HL-60/S4 (cell line): ENCODE data around the gene MRPL36.

ENCODE experiments used
- in situ Hi-C: fragments of 300-500 bp; cut with MboI; formaldehyde crosslinking; loops from 2 replicates; pipeline ENCODE4 v1.14.3; 2022; ENCODE audit warnings: low sequenced_read_pairs

Gene MRPL36

DNA sequence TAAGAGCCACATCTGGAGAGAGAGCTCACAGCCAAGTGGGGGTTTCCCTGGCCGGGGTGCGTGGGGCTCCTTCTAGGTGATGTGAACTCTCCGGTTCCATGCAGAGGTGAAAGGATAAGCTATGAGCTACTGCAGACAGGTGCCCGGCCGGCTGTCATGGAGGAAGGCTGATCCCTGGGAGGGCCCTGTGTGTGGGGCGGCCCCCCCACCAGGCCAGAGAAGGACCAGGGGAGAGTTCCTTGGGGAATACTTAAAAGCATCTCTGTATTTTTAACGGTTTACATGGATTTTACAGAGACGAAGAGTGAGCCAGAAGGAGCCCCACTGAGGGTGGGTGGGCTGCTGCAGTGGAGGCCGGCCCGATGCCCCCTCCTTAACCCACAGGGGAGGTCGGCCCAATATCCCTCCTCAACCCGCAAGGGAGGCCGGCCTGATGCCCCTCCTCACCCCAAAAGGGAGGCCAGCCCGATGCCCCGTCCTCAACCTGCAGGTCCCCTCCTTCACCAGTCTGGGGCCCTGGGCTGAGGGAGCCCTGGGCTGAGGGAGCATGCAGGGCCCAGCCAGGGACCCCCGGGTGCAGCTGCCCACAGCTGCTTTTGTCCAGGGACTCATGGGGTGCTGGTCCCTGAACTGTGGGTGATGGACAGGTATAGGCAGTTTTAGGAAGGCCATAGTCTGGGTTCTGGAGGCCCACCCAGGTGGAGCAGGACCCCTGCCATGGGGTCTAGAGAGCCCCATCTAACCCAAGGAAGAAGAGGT is 31.9 kb downstream of the MRPL36 start:
- in situ Hi-C loops: loop anchor here (25.0 kb wide), 1 partner anchor 245 kb away; no protein-coding TSS in a partner anchor

DNA sequence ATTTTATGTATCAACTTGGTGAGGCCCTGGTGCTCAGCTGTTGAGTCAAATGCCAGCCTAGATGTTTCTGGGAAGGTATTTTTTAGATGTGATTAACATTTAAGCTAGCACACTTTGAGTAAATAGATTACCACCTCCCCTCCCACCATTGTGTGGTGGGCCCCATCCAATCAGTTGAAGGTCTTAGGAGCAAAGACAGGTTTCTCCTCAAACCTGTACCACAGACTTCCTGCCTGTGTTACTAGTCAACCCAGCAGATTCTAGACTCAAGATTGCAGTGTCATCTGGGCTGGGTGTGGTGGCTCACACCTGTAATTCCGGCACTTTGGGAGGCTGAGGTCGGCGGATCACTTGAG is 33.8 kb downstream of the MRPL36 start:
- in situ Hi-C loops: loop anchor here (25.0 kb wide), 1 partner anchor 246 kb away; no protein-coding TSS in a partner anchor

DNA sequence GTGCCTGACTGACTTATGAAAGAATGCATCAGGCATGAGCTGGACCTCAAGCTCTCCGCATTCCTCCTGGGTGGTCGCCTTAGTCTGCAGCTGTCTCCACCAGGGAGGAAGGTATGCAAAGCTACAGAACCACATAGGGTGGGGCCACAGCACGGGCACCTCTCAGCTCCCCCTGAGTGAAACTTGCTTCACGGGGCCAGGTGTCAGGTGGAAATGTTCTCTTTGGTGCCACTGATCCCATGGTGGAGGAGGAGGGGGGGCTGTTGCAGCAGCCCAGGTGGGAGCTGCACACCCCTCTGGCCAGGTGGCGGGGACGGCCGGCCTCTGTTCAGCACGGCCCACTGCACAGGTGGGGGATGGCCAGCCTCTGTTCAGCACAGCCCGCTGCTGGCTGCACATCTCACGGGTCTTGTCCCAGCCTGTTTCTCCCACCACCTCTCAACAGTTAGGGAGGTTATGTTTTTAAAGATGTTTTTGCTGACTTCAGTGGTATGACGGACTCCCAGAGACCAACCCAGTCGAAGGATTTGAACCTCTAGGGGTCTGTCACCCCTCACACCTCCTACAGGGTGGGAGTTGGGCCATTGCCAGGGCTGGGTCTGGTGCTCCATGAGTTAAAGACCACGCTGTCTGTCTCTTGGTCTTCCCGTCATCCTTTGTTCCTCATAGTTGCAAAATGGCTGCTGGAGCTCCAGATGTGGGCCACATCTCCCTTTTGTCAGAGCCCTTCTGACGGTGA is 34.3 kb downstream of the MRPL36 start:
- in situ Hi-C loops: loop anchor here (25.0 kb wide), 1 partner anchor 247 kb away; no protein-coding TSS in a partner anchor

DNA sequence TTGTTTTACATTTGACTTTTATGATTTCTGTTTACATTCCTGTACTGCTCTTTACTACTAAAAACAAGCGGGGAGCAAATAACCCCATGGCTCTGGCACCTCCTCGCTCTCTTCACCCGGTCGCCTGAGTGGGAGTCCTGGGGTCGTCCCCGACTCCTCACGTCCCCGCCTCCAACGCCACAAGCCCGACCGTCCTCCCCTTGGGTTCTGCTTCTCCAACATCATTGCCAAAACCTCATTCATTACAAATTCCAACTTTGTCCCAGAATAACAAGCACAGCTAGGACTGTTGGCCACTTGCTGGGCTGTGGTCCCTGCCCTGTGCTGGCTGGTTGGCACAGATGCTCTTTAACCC is 35.1 kb downstream of the MRPL36 start:
- in situ Hi-C loops: loop anchor here (25.0 kb wide), 1 partner anchor 248 kb away; no protein-coding TSS in a partner anchor

DNA sequence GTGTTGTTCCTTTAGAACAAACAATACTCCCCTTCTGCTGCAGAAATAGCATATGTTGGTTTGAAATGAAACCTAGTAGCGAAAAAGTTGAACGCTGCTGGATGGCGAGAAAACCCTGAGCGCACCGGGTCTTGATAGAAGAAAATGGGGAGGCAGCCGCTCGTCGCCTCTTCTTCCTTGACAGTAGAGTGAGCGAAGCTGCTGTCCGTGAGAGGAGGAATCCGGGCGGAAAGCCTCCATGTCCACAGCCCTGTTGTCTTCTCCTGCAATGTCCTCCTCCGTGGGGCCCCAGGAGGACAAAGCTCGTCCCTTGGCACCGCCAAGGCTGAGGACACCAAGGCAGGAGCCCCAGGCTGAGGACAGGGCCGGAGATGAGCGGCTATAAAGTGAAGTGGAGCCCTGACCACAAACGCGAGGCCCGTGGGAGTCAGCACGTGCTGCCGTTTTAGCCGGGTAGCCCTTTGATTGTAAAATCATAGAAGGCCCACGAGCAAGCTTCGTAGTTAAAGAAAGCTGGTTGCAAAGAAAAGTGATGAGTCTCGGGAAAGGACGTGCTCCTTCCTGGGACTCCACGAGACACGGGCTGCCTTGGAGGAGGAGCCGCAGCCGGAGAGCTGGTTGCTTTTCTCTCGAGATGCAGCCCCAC is 35.6 kb downstream of the MRPL36 start:
- in situ Hi-C loops: loop anchor here (25.0 kb wide), 1 partner anchor 248 kb away; no protein-coding TSS in a partner anchor

DNA sequence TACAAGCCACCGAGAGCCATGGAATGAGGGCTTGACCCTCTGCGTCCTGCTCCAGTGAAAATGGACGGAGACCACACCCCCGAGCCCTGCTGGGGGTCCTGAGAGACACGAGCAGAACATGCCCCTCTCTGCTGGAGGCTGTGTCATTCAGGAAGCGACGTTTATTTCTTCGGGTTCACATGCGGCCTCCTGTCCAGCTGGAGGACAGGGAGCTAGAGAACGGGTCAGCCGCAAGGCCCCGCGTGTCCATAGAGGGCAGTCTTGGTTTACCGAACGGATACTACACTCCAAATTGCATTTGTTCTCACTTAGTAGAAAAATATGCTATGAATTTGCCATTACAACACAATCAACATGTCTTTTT is 36.1 kb downstream of the MRPL36 start:
- in situ Hi-C loops: loop anchor here (25.0 kb wide), 1 partner anchor 249 kb away; no protein-coding TSS in a partner anchor

DNA sequence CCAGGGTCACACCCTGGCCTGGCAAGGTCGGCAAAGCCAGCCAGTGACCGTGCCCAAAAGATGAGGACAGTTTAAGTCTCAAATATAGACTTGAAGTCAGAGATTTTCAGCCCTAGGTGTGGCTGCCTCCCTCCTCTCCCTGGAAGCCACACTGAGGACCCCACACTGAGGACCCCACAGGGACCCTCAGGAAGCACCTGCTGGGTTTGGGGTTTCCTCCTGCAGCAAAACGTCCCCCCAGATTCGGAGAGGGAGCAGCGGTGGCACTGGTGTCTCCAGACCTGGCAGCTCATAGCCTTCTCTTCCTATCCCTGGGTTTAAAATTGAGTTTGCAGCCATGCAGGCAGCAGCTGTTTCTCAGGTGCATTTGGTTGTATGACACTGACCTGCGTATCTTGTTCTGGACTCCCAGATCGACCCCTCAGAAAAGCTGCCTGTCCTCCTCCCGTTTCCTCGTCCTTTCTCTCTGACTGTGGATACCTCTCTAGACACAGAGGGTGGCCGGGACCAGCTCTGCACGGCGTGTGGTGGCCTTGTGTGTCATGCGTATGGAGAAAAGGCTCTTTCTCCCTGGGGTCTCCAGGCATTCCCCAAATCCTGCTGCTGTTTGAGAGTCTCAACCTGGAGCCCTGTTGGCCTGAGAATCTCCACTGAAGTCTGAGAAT is 36.6 kb downstream of the MRPL36 start:
- in situ Hi-C loops: loop anchor here (25.0 kb wide), 1 partner anchor 249 kb away; no protein-coding TSS in a partner anchor

DNA sequence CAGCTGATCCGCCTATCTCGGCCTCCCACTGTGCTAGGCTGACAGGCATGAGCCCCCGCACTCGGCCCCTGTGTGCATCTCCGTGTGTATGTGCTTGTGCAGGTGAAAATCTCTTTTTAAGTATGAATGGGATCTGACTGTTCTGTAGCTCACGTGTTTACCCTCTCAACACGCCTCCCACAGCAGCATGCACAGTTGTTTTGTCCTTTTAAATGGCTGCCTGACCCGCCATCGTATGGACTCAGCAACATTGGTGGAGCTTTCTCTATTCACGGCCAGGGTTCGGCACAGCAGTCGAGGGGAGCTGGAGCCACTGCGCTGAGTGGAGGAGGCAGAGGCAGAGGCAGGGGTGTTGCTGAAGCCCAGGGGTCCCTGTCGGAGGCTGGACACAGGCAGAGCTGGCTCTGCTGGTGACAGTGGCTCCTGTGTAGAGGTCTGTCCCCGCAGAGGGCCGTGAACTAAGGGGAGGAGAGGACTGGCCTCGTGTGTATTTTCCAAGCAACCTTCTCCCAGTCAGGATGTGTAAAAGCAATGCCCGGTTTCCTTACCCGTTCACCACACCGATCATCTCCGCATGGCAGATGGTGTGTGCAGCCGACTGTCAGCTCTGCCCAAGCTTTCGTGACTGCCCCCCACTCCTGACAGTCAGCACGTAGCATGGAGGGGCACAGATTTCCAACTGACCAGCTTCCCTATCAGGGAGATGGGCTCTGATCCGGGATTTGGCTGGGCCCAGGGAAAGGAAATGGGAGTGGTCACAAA is 37.3 kb downstream of the MRPL36 start:
- in situ Hi-C loops: loop anchor here (25.0 kb wide), 1 partner anchor 250 kb away; no protein-coding TSS in a partner anchor

DNA sequence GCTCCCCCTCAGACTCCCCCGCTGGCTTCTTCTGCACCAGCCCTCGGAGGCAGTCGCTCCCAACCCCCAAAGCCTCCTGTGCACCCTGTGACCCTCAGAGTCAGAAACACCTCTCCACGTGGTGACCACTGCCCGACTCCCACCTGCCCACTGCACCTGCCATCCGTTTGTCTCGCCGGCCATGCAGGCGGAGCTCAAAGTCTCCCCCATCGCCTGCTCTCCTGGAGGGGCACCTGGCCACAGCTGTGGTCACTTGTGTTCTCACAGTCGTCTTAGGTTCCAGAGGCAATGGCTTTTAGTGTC is 38.2 kb downstream of the MRPL36 start:
- in situ Hi-C loops: loop anchor here (25.0 kb wide), 1 partner anchor 251 kb away; no protein-coding TSS in a partner anchor

DNA sequence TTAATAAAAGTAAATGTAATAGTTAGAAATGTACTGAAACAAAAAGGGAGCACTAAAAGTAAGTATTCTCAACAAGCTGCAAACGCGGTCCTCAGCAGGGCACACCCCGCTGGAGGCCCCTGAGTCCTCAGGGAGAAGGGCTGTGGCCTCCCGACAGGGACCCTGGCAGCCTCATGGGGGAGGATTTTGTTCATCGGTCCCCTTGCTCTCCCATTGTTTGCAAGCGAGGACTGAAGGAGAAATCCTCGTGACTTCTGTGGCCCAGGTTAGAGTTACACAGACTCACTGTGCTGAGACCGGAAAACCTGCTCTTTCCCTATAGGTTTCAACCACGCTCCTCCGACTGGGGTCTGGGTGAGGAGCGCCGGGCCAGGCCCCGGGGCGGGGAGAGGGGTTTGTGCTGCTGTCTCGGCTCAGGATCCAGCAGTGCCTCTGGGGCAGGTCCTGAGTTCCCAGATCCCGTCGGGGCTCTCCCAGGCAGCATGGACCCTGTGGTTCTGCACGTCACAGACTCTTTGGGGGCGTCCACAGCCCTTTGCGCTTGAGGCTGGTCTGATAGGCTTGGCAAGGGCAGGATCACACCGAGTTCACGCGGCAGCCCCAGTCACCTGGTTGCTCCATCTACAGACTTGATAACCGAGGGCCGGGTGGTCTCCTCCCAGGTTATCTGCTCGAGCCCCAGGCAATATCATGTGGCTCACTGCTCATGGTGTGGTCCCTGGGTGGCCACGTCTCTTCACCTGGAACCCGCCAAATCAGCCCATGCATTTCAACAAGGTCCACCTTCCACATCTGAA is 38.8 kb downstream of the MRPL36 start:
- in situ Hi-C loops: loop anchor here (25.0 kb wide), 1 partner anchor 251 kb away; no protein-coding TSS in a partner anchor

DNA sequence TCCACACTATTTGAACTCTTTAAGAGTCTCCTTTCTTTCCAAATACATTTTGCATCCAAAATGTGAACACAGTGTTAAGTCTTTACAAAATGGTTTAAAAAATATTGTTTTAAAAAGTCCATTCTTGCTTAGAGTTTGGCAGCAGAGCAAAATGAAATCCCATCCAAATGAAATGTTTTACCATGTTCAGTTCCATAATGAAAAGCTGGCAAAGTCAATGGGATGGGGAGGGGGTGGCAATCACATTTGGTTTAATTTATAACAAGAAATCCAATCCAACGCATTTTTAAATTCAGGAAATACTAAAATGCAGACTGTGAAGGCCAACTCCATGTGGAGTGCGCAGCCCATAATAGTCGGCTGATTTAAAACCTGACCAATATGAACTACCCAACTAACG is 39.4 kb downstream of the MRPL36 start:
- in situ Hi-C loops: loop anchor here (25.0 kb wide), 1 partner anchor 252 kb away; no protein-coding TSS in a partner anchor

DNA sequence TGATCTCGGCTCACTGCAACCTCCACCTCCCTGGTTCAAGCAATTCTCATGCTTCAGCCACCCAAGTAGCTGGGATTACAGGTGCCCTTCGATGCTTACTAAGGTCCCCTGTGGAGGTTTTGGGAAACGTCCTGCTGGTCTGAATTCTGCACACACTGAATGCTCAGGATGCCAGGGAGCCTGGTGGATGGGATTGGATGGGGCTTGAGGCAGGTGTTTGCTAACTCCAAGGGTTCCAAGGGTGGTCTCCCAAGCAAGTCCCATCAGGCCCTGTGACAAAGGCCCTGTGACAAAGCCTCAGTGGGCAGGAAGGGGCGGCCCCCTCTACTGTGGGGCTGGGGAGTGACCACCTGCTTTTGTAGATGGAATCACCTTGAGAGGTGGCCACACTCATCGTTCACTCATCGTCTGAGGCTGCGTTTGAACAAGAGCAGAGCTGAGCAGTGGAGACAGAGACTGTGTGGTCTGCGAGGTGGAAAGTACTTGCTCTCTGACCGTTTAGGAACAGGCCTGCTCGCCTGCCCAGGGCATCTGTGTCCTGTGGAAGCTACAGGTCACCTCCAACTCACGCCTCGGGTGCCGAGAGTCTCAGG is 40.2 kb downstream of the MRPL36 start:
- in situ Hi-C loops: loop anchor here (25.0 kb wide), 1 partner anchor 253 kb away; no protein-coding TSS in a partner anchor

DNA sequence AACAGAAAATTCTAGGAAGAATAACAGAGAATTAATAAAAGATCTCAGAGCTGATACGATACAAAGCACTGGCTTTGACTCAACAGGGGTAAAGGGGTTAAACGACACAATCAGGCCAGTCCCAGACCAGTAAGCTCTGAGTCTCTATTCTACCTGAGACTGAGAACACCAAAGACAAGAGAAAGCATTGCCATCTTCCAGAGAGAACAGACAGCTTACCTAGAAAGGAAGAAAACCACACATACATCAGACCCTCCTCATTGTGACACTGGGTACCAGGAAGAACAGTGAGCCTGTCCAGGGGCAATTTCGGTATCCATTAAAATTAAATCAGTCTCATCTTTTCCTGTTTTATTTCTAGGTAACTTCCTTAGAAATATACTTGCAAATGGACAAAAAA is 41.1 kb downstream of the MRPL36 start:
- in situ Hi-C loops: loop anchor here (25.0 kb wide), 1 partner anchor 254 kb away; no protein-coding TSS in a partner anchor

DNA sequence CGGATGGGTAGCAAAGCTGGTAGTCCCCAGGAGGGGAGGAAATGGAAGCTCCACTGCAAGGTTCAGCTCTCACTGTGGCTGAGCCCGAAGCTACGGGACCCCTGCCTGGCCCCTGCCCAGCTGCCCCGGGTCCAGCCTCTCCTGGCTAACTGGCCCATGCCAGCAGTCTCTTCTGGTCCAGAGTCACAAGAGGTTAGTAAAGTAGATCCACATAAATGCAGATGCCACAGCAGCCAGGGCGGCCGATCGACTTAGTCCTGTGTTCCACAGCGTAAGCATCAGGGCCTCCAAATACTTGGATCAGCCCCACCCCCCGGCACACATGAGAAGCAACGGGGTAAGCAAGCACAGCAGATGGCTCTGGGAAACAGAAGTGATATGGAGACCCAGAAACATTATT is 42.1 kb downstream of the MRPL36 start:
- in situ Hi-C loops: loop anchor here (25.0 kb wide), 1 partner anchor 255 kb away; no protein-coding TSS in a partner anchor

DNA sequence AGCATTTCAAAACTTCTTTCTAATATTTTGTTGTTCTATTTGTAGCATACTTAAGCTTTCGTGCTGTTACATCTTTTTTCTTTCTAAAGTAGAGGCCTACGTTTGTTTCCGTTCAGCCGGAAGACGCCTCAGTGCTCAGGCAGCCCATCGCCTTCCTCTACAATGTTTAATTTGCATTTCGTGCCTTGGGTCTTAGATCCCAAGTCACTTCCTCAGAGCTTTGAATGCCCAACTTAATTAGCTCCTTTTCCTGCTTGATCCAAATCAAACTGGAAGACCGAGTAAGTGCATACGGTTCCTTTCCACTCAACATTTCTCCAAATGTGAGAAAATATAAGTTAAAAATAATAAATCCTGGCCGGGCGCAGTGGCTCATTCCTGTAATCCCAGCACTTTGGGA is 43.2 kb downstream of the MRPL36 start:
- in situ Hi-C loops: loop anchor here (25.0 kb wide), 1 partner anchor 256 kb away; no protein-coding TSS in a partner anchor

DNA sequence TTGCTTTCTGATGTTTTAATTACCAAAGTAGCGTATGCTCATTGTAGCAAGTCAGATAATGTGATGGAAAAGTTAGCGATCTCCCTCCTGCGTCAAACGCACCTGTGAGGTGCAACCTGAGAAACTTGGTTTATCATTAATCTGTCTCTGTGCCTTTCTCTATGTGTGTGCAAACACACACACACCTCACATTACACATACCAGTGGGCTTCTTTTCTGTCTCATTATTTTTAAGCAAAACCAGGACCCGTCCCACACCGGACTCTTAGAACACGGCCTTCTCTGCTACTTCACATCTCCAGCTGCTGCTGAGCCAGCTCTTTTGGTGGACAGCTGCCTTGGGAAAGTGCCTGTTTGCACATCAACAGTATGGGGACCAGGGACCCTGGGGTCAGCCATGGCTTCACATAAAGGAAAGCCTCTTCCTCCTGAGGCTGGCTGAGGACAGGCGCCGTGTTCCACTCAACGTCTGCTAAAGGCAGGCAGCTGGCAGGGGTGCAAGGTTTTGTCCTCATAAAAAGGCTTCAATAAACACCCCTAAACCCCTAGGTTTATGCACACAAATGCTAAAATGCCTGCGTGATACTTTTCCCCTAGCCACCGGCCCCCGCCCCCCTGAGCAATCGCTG is 44.2 kb downstream of the MRPL36 start:
- in situ Hi-C loops: loop anchor here (25.0 kb wide), 1 partner anchor 257 kb away; no protein-coding TSS in a partner anchor

DNA sequence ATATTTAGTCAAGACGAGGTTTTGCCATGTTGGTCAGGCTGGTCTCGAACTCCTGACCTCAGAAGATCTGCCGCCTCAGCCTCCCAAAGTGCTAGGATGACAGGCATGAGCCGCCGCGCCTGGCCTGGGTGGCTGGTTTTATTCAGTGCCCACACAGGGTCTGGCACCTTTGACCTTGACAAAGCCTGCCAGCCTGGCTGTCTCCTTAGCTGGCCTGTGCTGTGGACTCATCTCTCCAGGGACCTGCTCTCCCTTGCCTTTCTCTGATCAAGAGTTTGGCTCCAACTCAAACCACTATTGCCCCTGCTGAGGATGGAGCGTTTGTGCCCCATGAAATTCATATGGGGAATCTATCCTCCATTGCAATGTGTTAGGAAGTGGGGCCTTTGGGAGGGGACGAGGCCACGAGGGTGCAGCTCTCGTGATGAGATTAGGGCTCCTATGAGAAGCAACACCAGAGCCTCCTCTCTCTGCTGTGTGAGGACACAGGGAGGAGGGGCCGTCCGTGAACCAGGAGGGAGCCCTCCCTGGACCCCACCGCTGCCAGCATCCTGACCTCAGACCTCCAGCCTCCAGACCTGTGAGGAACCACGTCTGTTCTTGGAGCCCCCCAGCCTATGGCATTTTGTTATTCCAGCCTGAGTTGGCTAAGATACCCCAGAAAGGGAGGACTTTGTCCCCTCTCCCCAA is 45.0 kb downstream of the MRPL36 start:
- in situ Hi-C loops: loop anchor here (25.0 kb wide), 1 partner anchor 258 kb away; no protein-coding TSS in a partner anchor
